Heart left ventricle (tissue), 16 donors: ENCODE measurements around the gene UCN. TPM values are rescaled to one million over a fixed set of nuclear protein-coding genes. Genes with fewer than 3 reads are reported as not detected.
A peak's percentile ranks its signal among the peaks of the same experiment; 100 is the strongest.

Source experiments
- ATAC-seq, 4 donors: fragments of 200-7000 bp; cut with Tn5 transposase; one replicate each; pipeline ENCODE4 v1.9.1; 2020 to 2022; ENCODE audit warnings: moderate library complexity in 4 of 4, mild to moderate bottlenecking in 3 of 4, moderate number of reproducible peaks in 1 of 4
- DNase-seq, 5 donors: peaks; one replicate each; pipeline ENCODE4 v3.0.0-alpha.2; 2020
- H3K27ac ChIP-seq, 12 donors: fragments of 200-600 bp; sonication (generic) in 4 of 12; one replicate each; pipeline versions ENCODE4 v1.5.0 to v1.8.0; 2016 to 2022; ENCODE audit warnings: mild to moderate bottlenecking in 2 of 12
- H3K27me3 ChIP-seq, 9 donors: fragments of 200-600 bp; sonication (generic) in 2 of 9; one replicate each; pipeline versions ENCODE4 v1.5.1 to v1.8.0; 2016 to 2022; ENCODE audit warnings: mild to moderate bottlenecking in 3 of 9
- H3K36me3 ChIP-seq, 9 donors: fragments of 200-600 bp; sonication (generic) in 2 of 9; one replicate each; pipeline versions ENCODE4 v1.5.0 to v1.8.0; 2018 to 2022; ENCODE audit warnings: mild to moderate bottlenecking in 2 of 9
- H3K4me1 ChIP-seq, 12 donors: fragments of 200-600 bp; sonication (generic) in 4 of 12; one replicate each; pipeline versions ENCODE4 v1.5.0 to v1.8.0; 2016 to 2022; ENCODE audit warnings: mild to moderate bottlenecking in 3 of 12
- H3K4me3 ChIP-seq, 12 donors: fragments of 200-600 bp; sonication (generic) in 4 of 12; one replicate each; pipeline versions ENCODE4 v1.5.0 to v1.8.0; 2017 to 2022; ENCODE audit warnings: mild to moderate bottlenecking in 9 of 12, moderate library complexity in 4 of 12
- H3K9me3 ChIP-seq, 12 donors: fragments of 200-600 bp; sonication (generic) in 4 of 12; one replicate each; pipeline versions ENCODE4 v1.5.0 to v1.8.0; 2016 to 2022; ENCODE audit warnings: mild to moderate bottlenecking in 1 of 12
- CTCF ChIP-seq, 12 donors: fragments of 200-600 bp; sonication (generic) in 4 of 12; IDR thresholded peaks; one replicate each; pipeline versions ENCODE4 v1.5.0 to v1.8.0; 2018 to 2022; ENCODE audit warnings: antibody characterized with exemption in 12 of 12, mild to moderate bottlenecking in 5 of 12
- POLR2A ChIP-seq, 2 donors: fragments of 450-650 bp; IDR thresholded peaks; one replicate each; pipeline ENCODE4 v1.6.1; 2017; ENCODE audit warnings: antibody characterized with exemption in 2 of 2, mild to moderate bottlenecking in 2 of 2, moderate library complexity in 2 of 2
- WGBS, 4 donors: extraction: QIAGEN DNeasy Blood & Tissue Kit in 2 of 4; methylation state at CpG; one replicate each; pipeline versions ENCODE4 v1.1.5 to v1.1.7; 2013 to 2018; 5-methylcytosine and 5-hydroxymethylcytosine counted together
- intact Hi-C, 10 donors: fragments of 100-400 bp; cut with DNase I; formaldehyde crosslinking; loops; one replicate each; pipeline versions ENCODE4 v1.11.1 to v1.14.2; 2022
- polyA plus RNA-seq, 2 donors: library from polyadenylated mRNA; stranded (reverse); fragments of 200-250 nt; gene quantifications; one replicate each; pipeline ENCODE4 v1.2.3, GENCODE V29; 2013
- total RNA-seq, 9 donors: library from RNA; depleted of rRNA in 2 of 9; stranded (reverse); fragments of >200 nt in 2 of 9; fragmentation: NEBNext Ultra II Directional in 3 of 9; extraction: Animal tissue kit (Norgen Biotek cat#: 25700) in 3 of 9; gene quantifications; one replicate each; pipeline versions ENCODE4 v1.1.0 to v1.2.4, GENCODE V29; 2016 to 2023
- donor health status: ischemic (EF 13 %, LVEDD 7.1; RV severe dilation, severe dysfunction).
- donor health status: healthy with polysubstance abuse.
- donor health status: DM: no; HTN: yes; CAD: no.
- donor health status: DM: no; HTN: no; CAD: no.
- donor health status: ischemic (EF 25% LVEDD 6.9; RV normal size, moderate dysfunction).
- donor health status: ischemic (EF 25% LVEDD 5.7; RV mildly dilated, moderate dysfunction).
- donor health status: healthy.
- donor health status: DM: yes; HTN: yes; CAD: no.
- donor health status: ischemic (EF 35%, LVEDD 5.7; RV mildly dilated, moderate dysfunction).
- donor health status: nonischemic (EF 11% LVEDD 7.7; RV severe dilation, severe dysfunction).
- donor health status: DM: yes; HTN: yes; CAD: no.
- donor health status: PGD.
- donor health status: ischemic (EF 29% LVEDD 5.4; RV normal size, mild dysfunction).
- donor health status: nonischemic (EF 23%, LVEDD 6.1; RV moderate dilation, normal function).

The UCN gene
- total and polyA plus RNA-seq, 11 donors = 0.60 to 2.5 (median 1.3) TPM

- no peak for DNase-seq
- intact Hi-C loops = loop anchor here in 1 of 10 donors (10.0 kb wide), 1 partner anchor 205 kb away; no protein-coding TSS in a partner anchor
- 67 to 82% (median 77%) methylated on average over 6 of the region's 6 CpGs for WGBS, 4 donors
- H3K9me3 ChIP-seq = no peaks in the 10 kb centered on the region
- no peak for TF ChIP-seq POLR2A (IDR thresholded peaks at IDR 0.05)
- no peak for TF ChIP-seq CTCF (IDR thresholded peaks at IDR 0.05)
- no peak overlapping the region for H3K4me3 ChIP-seq
- H3K4me1 ChIP-seq = peaks cover 0 to 28% (median 10%) of the 10 kb centered on the region in 12 donors
- ATAC-seq = no peak
- no peak overlapping the region for H3K27ac ChIP-seq
- peaks cover 0 to 47% (median 38%) of the 10 kb centered on the region in 9 donors for H3K36me3 ChIP-seq
- peaks cover 0 to 45% (median 23%) of the 10 kb centered on the region in 9 donors for H3K27me3 ChIP-seq
These were observed 1.4 kb upstream of the UCN start for GRCh38 chr2:27309651-27310050.

- TF ChIP-seq CTCF (IDR thresholded peaks at IDR 0.05) = no peak
- no peak for TF ChIP-seq POLR2A (IDR thresholded peaks at IDR 0.05)
- H3K27ac ChIP-seq = peak overlapping the region in 2 of 12 donors; percentile 9 to 22
- H3K4me3 ChIP-seq = no peak overlapping the region
- H3K9me3 ChIP-seq = no peaks in the 10 kb centered on the region
- H3K36me3 ChIP-seq = peaks cover 0 to 58% (median 38%) of the 10 kb centered on the region in 9 donors
- peaks cover 0 to 32% (median 12%) of the 10 kb centered on the region in 12 donors for H3K4me1 ChIP-seq
- 14 to 37% (median 30%) methylated on average over 14 to 75 of the region's 75 CpGs for WGBS, 4 donors
- DNase-seq (peak in 1 of 5 donors; percentile 60), ATAC-seq (peak in 3 of 4 donors; percentile 7 to 26 (median 12))
- intact Hi-C loops = loop anchor here in 1 of 10 donors (10.0 kb wide), 1 partner anchor 203 kb away; no protein-coding TSS in a partner anchor
- peaks cover 0 to 48% (median 23%) of the 10 kb centered on the region in 9 donors for H3K27me3 ChIP-seq
These were observed 493 bp downstream of the UCN start for GRCh38 chr2:27307545-27308358.

- Histone ChIP-seq H3K4me3 (peak overlapping the region in 1 of 12 donors; percentile 12), H3K36me3 (peaks cover 0 to 63% (median 38%) of the 10 kb centered on the region in 9 donors), H3K9me3 (no peaks in the 10 kb centered on the region), H3K4me1 (peaks cover 0 to 36% (median 14%) of the 10 kb centered on the region in 12 donors), H3K27ac (no peak overlapping the region), H3K27me3 (peaks cover 0 to 48% (median 23%) of the 10 kb centered on the region in 9 donors)
- WGBS, 4 donors = 36 to 67% (median 40%) methylated on average over 1 to 14 of the region's 14 CpGs
- ATAC-seq (no peak), DNase-seq (no peak)
- no peak for TF ChIP-seq CTCF (IDR thresholded peaks at IDR 0.05)
- no peak for TF ChIP-seq POLR2A (IDR thresholded peaks at IDR 0.05)
- intact Hi-C loops = loop anchor here in 1 of 10 donors (10.0 kb wide), 1 partner anchor 202 kb away; no protein-coding TSS in a partner anchor
These were observed 1.0 kb downstream of the UCN start for GRCh38 chr2:27307287-27307544.

GRCh38 chr2:27306573-27307286, 1.5 kb downstream of the UCN start:
- ATAC-seq (no peak), DNase-seq (no peak)
- TF ChIP-seq CTCF (IDR thresholded peaks at IDR 0.05) = no peak
- TF ChIP-seq POLR2A (IDR thresholded peaks at IDR 0.05) = no peak
- Histone ChIP-seq H3K36me3 (peaks cover 0 to 67% (median 35%) of the 10 kb centered on the region in 9 donors), H3K4me1 (peaks cover 0 to 36% (median 14%) of the 10 kb centered on the region in 12 donors), H3K27ac (no peak overlapping the region), H3K4me3 (peak overlapping the region in 3 of 12 donors; percentile 5 to 12 (median 7)), H3K9me3 (no peaks in the 10 kb centered on the region), H3K27me3 (peaks cover 0 to 48% (median 23%) of the 10 kb centered on the region in 9 donors)
- intact Hi-C loops = loop anchor here in 1 of 10 donors (10.0 kb wide), 1 partner anchor 202 kb away; no protein-coding TSS in a partner anchor
- WGBS, 4 donors = 26 to 51% (median 37%) methylated on average over 25 to 51 of the region's 51 CpGs
